T-helper 1 cell treated with Interleukin-12 subunit alpha and Interleukin-12 subunit beta and Interleukin-4 antibody, amounts not matched to agents 30 μg/mL and 1 μg/mL, for 36 hours (primary cell): ENCODE results near the gene PSMB10.
"Not testable (repeated sequence)": the region's sequence is repeated elsewhere in the genome, so short reads cannot be mapped to it uniquely, and the experiment has no call there.

Source experiments
- H3K27ac Mint-ChIP-seq: one replicate; pipeline ENCODE4 v1.8.0; 2021; ENCODE audit warnings: mild to moderate bottlenecking, mixed read lengths
- H3K27me3 Mint-ChIP-seq: one replicate; pipeline ENCODE4 v1.8.0; 2021; ENCODE audit warnings: low read depth, mixed read lengths
- H3K36me3 Mint-ChIP-seq: one replicate; pipeline ENCODE4 v1.8.0; 2021; ENCODE audit warnings: low read depth, mixed read lengths
- H3K4me1 Mint-ChIP-seq: one replicate; pipeline ENCODE4 v1.8.0; 2021; ENCODE audit warnings: low read depth, mixed read lengths
- H3K4me3 Mint-ChIP-seq: one replicate; pipeline ENCODE4 v1.8.0; 2021; ENCODE audit warnings: mild to moderate bottlenecking, moderate library complexity, mixed read lengths
- H3K9me3 Mint-ChIP-seq: one replicate; pipeline ENCODE4 v1.8.0; 2021; ENCODE audit warnings: mixed read lengths

PSMB10 gene

DNA sequence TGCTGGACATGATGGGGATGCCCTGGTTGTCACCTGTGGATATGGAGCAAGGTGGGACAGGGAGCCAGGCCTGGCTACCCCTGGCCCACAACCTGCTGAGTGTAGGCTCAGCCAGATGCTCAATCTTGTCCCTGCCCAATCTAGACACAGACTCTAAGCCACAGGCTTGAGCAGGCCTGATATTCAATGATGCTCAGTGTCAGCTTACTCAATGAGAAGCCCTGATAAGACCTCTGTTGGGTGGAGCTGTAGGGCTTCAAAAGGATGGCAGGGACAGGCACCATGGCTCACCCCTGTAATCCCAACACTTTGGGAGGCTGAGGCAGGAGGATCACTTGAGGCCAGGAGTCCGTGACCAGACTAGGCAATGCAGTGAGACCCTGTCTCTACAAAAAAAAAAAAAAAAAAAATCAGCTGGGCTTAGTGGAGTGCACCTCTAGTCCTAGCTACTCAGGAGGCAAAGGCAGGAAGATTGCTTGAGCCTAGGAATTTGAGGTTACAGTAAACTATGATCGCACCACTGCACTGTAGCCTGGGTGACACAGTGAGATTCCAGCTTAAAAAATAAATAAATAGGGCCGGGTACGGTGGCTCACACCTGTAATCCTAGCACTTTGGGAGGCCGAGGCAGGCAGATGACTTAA is 3.9 kb upstream of the PSMB10 start:
- Mint-ChIP-seq H3K9me3 (no peaks in the 10 kb centered on the region), H3K27me3 (no peaks in the 10 kb centered on the region), H3K27ac (peak overlapping the region; percentile 41), H3K36me3 (peaks cover 14% of the 10 kb centered on the region), H3K4me1 (peaks cover 24% of the 10 kb centered on the region), H3K4me3 (no peak overlapping the region)

DNA sequence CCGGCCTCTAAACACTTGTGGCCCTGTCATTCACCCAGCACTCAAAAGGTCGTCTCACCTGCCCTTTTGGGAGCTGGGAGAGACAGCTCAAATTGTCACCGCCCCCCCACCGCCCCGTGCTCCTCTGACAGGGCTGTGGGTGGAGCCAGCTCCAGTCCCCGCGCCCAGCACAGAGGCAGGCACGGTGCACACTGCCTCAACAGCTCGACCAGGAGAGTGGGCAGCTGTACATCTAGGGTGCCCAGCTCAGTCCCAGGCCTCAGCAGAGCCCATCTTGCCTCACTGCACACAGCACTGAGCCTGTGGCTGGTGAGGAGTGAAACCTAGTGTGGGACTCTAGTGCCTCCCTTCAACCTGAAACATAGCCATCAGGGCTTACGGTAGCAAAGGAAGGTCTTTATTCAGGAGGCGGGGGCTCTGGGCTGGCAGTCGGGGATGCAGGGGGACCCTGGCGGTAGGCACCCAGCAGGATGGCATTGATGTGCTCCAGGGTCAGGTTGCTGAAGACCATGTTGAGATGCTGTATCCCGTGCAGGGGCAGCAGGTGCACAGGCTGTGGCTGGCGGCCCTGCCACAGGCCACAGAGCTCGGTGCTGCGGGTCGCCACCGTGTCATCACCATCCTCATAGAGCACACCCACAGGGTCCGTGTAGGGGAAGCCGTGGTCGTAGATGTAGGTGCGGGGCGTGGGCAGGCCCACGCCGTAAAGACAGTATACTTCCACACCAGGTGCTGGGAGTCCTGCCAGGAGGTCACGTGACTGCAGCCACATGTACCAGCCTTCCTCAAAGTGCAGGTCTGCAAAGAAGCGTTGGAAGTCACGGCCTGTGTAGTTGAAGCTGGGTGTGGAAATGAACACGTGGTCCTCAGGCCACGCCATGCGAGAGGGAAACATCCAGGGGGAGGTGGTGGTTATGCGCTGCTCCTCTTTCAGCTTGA is 3.1 kb upstream of the PSMB10 start:
- H3K27ac Mint-ChIP-seq, result peak overlapping the region; percentile 41
- no peak overlapping the region for H3K4me3 Mint-ChIP-seq
- peaks cover 31% of the 10 kb centered on the region for H3K4me1 Mint-ChIP-seq
- no peaks in the 10 kb centered on the region for H3K9me3 Mint-ChIP-seq
- H3K36me3 Mint-ChIP-seq, result peaks cover 21% of the 10 kb centered on the region
- no peaks in the 10 kb centered on the region for H3K27me3 Mint-ChIP-seq

DNA sequence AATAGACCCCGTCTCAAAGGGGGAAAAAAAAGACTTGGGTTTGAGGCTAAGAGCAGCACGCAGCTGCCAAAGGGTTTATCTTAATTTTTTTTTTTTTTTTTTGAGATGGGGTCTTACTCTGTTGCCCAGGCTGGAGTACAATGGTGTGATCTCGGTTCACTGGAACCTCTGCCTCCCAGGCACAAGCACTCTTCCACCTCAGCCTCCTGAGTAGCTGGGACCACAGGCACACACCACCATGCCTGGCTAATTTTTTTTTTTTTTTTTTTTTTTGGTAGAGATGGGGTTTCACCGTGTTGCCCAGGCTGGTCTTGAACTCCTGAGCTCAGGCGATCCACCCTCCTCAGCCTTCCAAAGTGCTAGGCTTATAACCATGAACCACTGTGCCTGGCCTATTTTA is 1.1 kb upstream of the PSMB10 start:
- H3K27ac Mint-ChIP-seq, result peak overlapping the region; percentile 73
- not testable (repeated sequence) for H3K9me3 Mint-ChIP-seq, H3K27me3 Mint-ChIP-seq
- peak overlapping the region; percentile 96 for H3K4me3 Mint-ChIP-seq
- H3K4me1 Mint-ChIP-seq, result peaks cover 40% of the 10 kb centered on the region
- H3K36me3 Mint-ChIP-seq, result peaks cover 31% of the 10 kb centered on the region

DNA sequence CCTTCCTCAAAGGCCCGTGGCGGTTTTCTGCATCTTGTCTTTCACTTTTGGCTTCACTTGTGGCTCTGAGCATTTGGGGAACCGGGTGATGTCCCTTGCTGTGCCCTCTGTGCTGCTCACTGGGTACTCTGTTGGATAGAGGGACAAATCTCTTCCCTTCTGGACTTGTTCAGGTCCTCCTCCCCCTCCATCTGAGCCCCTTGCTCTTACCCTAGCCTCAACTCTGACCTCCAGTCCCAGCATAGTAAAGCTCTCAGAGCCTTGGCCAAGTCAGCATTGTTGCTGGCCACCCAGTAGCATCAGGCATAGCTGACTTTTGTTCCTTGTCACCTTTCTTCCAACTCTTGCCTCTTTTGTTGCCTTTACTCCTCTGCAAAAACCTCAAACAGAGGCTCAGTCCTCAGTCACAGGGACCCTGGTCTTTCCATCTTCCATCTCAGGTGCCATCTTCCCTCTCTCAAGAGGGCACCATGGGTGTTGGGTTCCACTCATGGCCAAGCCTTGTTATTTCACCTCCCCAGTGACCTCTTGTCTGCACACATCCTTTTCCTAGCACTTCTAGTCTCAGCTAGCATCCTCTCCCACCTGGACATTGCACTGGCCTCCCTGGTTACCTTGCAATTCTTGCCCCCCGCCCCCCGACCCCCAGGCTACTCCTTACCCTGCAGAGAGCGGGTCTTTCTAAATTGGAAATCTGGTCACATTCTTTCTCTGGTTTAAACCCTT is 393 bp upstream of the PSMB10 start:
- peaks cover 40% of the 10 kb centered on the region for H3K4me1 Mint-ChIP-seq
- H3K4me3 Mint-ChIP-seq, result peak overlapping the region; percentile 96
- no peaks in the 10 kb centered on the region for H3K9me3 Mint-ChIP-seq
- H3K36me3 Mint-ChIP-seq, result peaks cover 33% of the 10 kb centered on the region
- H3K27me3 Mint-ChIP-seq, result no peaks in the 10 kb centered on the region
- H3K27ac Mint-ChIP-seq, result peak overlapping the region; percentile 93

DNA sequence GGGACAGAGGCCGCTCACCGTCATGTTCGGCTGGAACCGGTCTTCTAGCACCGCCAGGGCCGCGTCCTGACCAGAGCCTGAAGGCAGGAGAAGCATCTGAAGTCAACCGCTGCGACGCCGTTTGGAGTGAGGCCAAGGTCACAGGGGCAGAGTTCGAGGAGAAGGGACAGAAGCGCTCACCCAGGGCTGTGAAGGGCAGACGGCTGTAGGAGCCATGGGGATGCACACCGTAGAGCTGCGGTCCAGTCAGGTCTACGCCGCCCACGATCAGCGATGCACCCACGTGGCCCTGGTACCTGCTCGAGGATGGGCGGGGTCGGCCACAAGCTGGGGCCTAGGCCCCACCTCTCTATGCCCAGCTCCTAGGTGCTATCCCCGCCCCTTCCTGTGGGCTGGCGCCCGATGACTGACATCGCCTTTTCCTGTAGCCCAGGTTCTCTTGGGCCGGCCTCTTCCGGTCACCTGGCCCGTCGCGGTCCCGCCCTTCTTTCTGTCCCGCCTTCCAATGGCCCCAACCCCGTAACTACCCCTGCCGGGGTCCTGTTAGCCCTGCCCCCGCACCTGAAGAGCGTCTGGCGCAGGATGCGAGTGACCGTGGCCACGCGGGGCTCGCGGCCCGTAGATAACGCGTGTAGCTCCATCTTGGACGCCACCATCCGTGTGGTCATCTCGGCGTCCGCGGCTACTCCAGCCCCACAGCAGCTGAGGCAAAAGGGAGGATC is 1.1 kb downstream of the PSMB10 start:
- H3K36me3 Mint-ChIP-seq, result peaks cover 37% of the 10 kb centered on the region
- H3K4me1 Mint-ChIP-seq, result peaks cover 33% of the 10 kb centered on the region
- H3K9me3 Mint-ChIP-seq, result no peaks in the 10 kb centered on the region
- H3K27me3 Mint-ChIP-seq, result no peaks in the 10 kb centered on the region
- H3K27ac Mint-ChIP-seq, result peak overlapping the region; percentile 93
- H3K4me3 Mint-ChIP-seq, result peak overlapping the region; percentile 96

DNA sequence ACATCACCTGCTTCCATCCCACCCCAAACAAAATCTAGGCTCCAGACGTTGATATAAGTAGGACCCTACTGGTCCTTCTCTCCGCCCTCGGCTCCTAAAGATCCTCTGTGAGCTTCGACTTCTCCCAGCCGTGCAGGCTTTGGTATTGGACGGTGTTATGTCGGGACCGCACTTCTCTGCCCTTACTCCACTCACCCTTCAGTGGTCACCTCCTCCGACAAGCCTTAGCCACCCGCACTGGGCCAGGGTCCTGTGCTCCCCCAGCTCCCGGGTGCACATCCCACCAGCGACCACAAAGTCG is 1.6 kb downstream of the PSMB10 start:
- Mint-ChIP-seq H3K27ac (peak overlapping the region; percentile 93), H3K27me3 (no peaks in the 10 kb centered on the region), H3K4me1 (peaks cover 28% of the 10 kb centered on the region), H3K4me3 (peak overlapping the region; percentile 96), H3K9me3 (no peaks in the 10 kb centered on the region), H3K36me3 (peaks cover 37% of the 10 kb centered on the region)

DNA sequence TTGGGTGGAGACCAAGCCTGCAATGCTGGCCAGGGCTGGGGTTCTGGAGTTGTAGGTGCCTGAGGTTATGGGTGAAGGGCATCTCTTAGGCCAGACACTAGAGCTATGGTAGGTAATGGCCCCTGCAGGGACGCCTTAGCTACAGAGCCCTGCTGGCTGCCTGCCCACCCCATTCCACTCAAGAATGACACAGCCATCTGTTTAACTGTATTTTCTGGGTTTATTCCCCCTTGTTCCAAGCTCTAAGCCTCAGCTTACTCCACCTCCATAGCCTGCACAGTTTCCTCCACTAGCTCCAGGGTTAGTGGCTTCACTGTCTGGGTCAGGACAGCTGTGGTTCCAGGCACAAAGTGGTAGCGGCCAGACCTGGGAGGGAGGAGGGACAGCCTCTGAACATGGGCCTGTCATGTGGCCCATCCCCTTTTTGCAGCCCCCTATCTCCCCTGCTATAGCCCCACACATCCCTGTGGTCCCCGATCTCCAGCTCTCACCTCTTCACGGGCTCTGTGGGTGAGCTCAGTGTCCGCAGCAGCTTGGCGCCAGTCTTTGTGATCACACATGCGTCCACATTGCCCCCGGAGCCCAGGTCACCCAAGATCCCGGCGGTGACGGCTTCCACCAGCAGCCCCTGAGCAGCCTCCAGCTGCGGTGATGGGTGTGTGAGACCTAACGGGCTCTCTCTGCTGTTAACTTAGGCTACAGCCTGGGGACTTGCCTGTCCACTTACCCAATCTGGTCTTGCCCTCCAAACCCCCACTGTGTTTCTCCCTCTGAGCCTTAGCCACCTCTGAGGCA is 2.1 kb downstream of the PSMB10 start:
- Mint-ChIP-seq H3K4me3 (peak overlapping the region; percentile 96), H3K36me3 (peaks cover 39% of the 10 kb centered on the region), H3K27me3 (no peaks in the 10 kb centered on the region), H3K9me3 (no peaks in the 10 kb centered on the region), H3K4me1 (peaks cover 24% of the 10 kb centered on the region), H3K27ac (peak overlapping the region; percentile 11)

DNA sequence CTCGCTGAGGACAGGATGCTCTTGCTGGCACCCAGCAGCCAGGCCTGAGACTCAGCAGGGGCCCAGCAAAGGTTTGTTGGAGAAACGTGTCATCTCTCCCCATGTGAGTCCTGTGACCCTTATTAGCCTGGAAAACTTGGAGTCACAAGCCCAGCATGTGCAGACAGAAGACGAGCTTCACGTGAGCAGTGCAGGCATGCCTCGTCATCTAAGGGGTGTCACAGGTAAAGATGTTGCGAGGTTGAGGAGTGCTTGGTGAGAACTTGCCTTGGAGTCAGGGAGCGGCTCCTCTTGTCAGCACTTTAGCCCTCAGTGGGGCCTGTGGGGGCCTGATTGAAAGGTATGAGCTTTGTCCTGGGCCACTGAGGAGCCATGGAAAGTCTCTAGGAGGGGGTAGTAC is 2.8 kb downstream of the PSMB10 start:
- Mint-ChIP-seq H3K27me3 (no peaks in the 10 kb centered on the region), H3K36me3 (peaks cover 39% of the 10 kb centered on the region), H3K4me3 (peak overlapping the region; percentile 15)

DNA sequence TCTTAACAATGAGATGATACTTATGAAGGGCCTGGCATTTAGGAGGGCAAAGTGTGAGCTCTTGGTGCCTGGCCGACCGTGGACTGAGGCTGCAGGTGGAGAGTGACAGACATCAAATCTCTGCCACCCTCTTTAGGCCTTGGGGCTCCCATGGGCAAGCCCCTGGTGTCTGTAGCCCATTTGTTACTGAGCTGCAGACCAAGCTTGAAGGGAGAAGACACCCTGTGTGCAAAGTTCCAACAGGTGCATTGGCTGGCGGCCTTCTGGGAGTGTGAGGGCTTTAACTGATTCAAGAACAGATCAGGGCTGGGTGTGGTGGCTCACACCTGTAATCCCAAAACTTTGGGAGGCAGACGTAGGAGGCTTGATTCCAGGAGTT is 4.2 kb downstream of the PSMB10 start:
- Mint-ChIP-seq H3K27ac (no peak overlapping the region), H3K36me3 (peaks cover 41% of the 10 kb centered on the region), H3K9me3 (no peaks in the 10 kb centered on the region), H3K27me3 (no peaks in the 10 kb centered on the region), H3K4me3 (no peak overlapping the region), H3K4me1 (peaks cover 23% of the 10 kb centered on the region)

More for the DNA sequence above, 2.8 kb downstream of the PSMB10 start:
- H3K27ac Mint-ChIP-seq, result no peak overlapping the region
- peaks cover 24% of the 10 kb centered on the region for H3K4me1 Mint-ChIP-seq
- H3K9me3 Mint-ChIP-seq, result no peaks in the 10 kb centered on the region

DNA sequence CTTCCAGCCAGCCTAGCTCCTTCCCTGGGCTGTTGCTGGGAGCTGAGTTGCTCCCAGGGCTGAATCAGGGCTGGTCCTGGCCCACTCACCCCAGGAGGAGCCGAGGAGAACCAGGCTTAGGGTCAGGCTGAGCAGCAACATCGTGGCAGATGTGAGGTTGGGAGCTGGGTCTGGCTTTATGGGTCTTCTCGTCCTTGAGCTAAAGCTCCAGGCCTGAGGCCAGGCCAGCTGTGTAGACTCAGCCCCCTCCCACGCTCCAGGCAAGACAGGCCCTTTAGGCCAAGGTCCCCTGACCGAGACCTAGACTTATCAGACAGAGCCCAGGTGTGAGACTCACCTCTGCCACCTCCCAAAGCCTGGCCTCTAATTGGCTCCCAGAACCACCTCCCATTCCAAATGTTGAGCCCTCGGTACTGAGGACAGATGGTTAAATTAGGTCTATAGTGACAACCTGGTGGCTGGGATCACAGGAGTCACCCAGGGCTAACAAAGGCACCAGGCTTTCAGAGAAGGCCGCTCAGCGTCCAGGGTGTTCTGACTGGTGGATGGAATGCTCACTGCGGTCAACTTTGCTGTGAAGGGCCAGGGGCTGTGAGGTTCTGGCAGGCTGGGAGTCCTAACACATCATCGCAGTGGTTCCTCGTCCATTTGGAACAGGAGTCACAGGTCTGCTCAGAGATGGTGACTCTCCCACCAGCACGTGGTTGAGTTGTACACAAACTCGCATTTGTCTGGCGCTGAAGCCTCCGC is 4.8 kb downstream of the PSMB10 start, which contains the start of gene CTRL:
TSS of gene CTRL (minus strand) at position 151 of the 750 bp plus-strand sequence. CDS start at position 141, 10 bp downstream.
- H3K27me3 Mint-ChIP-seq, result no peaks in the 10 kb centered on the region
- H3K4me3 Mint-ChIP-seq, result no peak within 1 kb of the TSS
- peaks cover 41% of the 10 kb centered on the region for H3K36me3 Mint-ChIP-seq
- peaks cover 18% of the 10 kb centered on the region for H3K4me1 Mint-ChIP-seq
- H3K9me3 Mint-ChIP-seq, result no peaks in the 10 kb centered on the region
- H3K27ac Mint-ChIP-seq, result peak within 1 kb of the TSS; percentile 20

DNA sequence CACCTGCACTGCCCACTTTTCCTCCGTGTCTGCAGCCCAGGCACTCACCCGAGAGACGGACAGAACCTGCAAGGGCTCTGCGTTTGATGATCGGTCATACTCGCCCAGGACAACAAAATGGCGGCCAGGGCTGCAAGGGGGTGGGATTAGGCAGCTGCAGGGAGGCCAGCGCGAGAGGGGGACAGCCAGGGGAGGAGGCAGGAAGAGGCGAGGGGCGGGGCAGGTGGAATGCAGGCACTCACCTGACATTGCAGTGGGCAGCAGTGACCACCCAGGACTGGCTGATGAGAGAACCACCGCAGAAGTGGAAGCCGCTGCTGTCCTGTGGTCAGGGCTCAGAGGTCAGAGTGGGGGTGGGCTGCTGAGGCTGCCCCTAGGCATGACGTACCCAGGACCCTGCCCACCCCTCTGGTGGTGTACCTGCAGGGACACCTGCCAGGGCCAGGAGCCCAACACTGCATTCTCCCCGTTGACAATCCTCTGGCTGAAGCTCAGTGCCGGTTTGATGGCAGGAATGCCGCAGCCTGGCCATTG is 5.9 kb downstream of the PSMB10 start:
- peaks cover 38% of the 10 kb centered on the region for H3K36me3 Mint-ChIP-seq
- no peak overlapping the region for H3K4me3 Mint-ChIP-seq
- H3K27ac Mint-ChIP-seq, result no peak overlapping the region
- no peaks in the 10 kb centered on the region for H3K27me3 Mint-ChIP-seq
- H3K4me1 Mint-ChIP-seq, result peaks cover 17% of the 10 kb centered on the region
- H3K9me3 Mint-ChIP-seq, result no peaks in the 10 kb centered on the region

DNA sequence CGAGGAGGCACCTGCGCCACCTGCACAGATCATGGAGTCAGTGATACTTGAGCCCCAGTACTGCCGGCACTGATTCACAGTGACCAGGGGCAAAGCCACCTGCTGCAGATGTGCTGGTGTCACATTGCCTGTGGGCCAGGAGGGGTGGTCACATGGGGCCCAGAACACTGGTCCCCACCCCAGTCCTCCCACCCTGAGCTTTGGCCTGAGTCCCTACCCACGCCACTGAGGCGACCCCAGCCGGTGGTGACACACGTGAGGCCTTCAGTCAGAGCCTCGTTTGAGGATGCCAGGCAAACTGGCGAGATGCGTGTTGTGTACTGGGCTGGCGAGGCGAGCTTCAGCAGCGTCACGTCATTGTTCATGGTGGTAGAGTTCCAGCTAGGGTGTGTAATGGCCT is 6.5 kb downstream of the PSMB10 start:
- Mint-ChIP-seq H3K27ac (no peak overlapping the region), H3K9me3 (no peaks in the 10 kb centered on the region), H3K4me1 (peaks cover 13% of the 10 kb centered on the region), H3K36me3 (peaks cover 32% of the 10 kb centered on the region), H3K27me3 (no peaks in the 10 kb centered on the region), H3K4me3 (no peak overlapping the region)
